K562 (cell line): Measurements from ENCODE around the gene PAFAH2. TPM values are rescaled to one million over a fixed set of nuclear protein-coding genes. Genes with fewer than 3 reads are reported as not detected.

Experiments
- DMBX1 ChIP-seq: fragments of 250-450 bp; sonication (Bioruptor Pico); IDR thresholded peaks from 2 replicates; pipeline ENCODE4 v1.8.0; 2022; ENCODE audit warnings: inconsistent platforms, mild to moderate bottlenecking, moderate library complexity, borderline replicate concordance
- ESRRA ChIP-seq: fragments of 450-650 bp; IDR thresholded peaks from 2 replicates; pipeline ENCODE4 v1.6.1; 2014; ENCODE audit warnings: low read depth, mild to moderate bottlenecking, moderate library complexity, borderline replicate concordance
- MAZ ChIP-seq, 2 experiments: fragments of 450-650 bp in 1 of 2; sonication (generic) in 1 of 2; formaldehyde crosslinking; IDR thresholded peaks in 1 of 2; conservative IDR thresholded peaks in 1 of 2; 2 replicates each; pipeline versions ENCODE4 v1.4.0 to v1.5.0; 2020; ENCODE audit warnings: mild to moderate bottlenecking in 1 of 2, missing genetic modification reagents in 1 of 2
- MYBL2 ChIP-seq, 2 experiments: fragments of 450-650 bp in 1 of 2; sonication (generic) in 1 of 2; formaldehyde crosslinking in 1 of 2; IDR thresholded peaks; 2 replicates each; pipeline versions ENCODE4 v1.6.1 to v1.8.1; 2017 to 2022; ENCODE audit warnings: borderline replicate concordance in 1 of 2, inconsistent platforms in 1 of 2, low read depth in 1 of 2, mild to moderate bottlenecking in 1 of 2, missing genetic modification reagents in 1 of 2, moderate library complexity in 1 of 2
- NCOA6 ChIP-seq: fragments of 450-650 bp; IDR thresholded peaks from 2 replicates; pipeline ENCODE4 v1.6.1; 2017; ENCODE audit warnings: mild to moderate bottlenecking
- NONO ChIP-seq, 2 experiments: fragments of 200-400 bp in 1 of 2; fragments of 450-650 bp in 1 of 2; formaldehyde crosslinking in 1 of 2; IDR thresholded peaks; 2 replicates each; pipeline ENCODE4 v1.6.1; 2017; ENCODE audit warnings: low read depth in 2 of 2, mild to moderate bottlenecking in 2 of 2, moderate library complexity in 2 of 2, low read length in 1 of 2
- POLR3A ChIP-seq: IDR thresholded peaks from 2 replicates; pipeline ENCODE4 v1.6.1; 2011; ENCODE audit warnings: borderline replicate concordance, mild to moderate bottlenecking, moderate library complexity; ENCODE audit not compliant: insufficient read length, insufficient read depth; ENCODE audit errors: extremely low read depth
- PTBP1 ChIP-seq: fragments of 200-400 bp; formaldehyde crosslinking; IDR thresholded peaks from 2 replicates; pipeline ENCODE4 v1.6.1; 2017; ENCODE audit warnings: low read depth, low read length
- SAFB2 ChIP-seq: fragments of 200-400 bp; formaldehyde crosslinking; IDR thresholded peaks from 2 replicates; pipeline ENCODE4 v1.6.1; 2018; ENCODE audit warnings: borderline replicate concordance, low read length, low read depth, moderate library complexity; ENCODE audit not compliant: severe bottlenecking
- ZC3H11A ChIP-seq: IDR thresholded peaks from 2 replicates; pipeline ENCODE4 v1.6.1; 2012; ENCODE audit warnings: low read depth, low read length, improper control_type of control experiment
- ZNF384 ChIP-seq: IDR thresholded peaks from 2 replicates; pipeline ENCODE4 v1.6.1; 2012; ENCODE audit warnings: low read depth, low read length, improper control_type of control experiment
- ZNF778 ChIP-seq: fragments of 450-650 bp; formaldehyde crosslinking; IDR thresholded peaks from 2 replicates; pipeline ENCODE4 v1.4.0; 2020; ENCODE audit warnings: mild to moderate bottlenecking, moderate library complexity
- polyA plus RNA-seq, 8 experiments: library from polyadenylated mRNA; depleted of rRNA in 4 of 8; stranded (reverse) in 5 of 8; unstranded in 3 of 8; fragments of >200 nt; fragmentation: Nextera tagmentation in 2 of 8; fragmentation: Illumina TruSeq in 1 of 8; extraction: Ambion mirVana in 2 of 8; extraction: Trizol in 1 of 8; gene quantifications; 2 replicates each; pipeline versions ENCODE4 v1.2.1 to v1.2.3, GENCODE V29; 2011 to 2014; ENCODE audit warnings: inconsistent platforms in 1 of 8, missing spikeins in 1 of 8
- total RNA-seq, 7 experiments: library from RNA; depleted of rRNA in 6 of 7; stranded (reverse); fragments of >200 nt in 6 of 7; fragmentation: Illumina TruSeq in 2 of 7; extraction: Trizol in 2 of 7; gene quantifications; 2 replicates each; pipeline versions ENCODE4 v1.2.1 to v1.2.3, GENCODE V29; 2011 to 2021; ENCODE audit warnings: low replicate concordance in 1 of 7
- TF ChIP-seq, protein P1 (sequence below): sonication (generic); formaldehyde crosslinking; IDR thresholded peaks from 2 replicates; pipeline ENCODE4 v1.8.0; 2022; ENCODE audit warnings: missing genetic modification reagents, mild to moderate bottlenecking, moderate library complexity, borderline replicate concordance
- TF ChIP-seq, protein P2 (sequence below): fragments of 450-650 bp; formaldehyde crosslinking; IDR thresholded peaks from 2 replicates; pipeline ENCODE4 v1.4.0; 2020; ENCODE audit warnings: mild to moderate bottlenecking
- TF ChIP-seq, protein P3 (sequence below), 2 experiments: fragments of 450-650 bp in 1 of 2; IDR thresholded peaks; 2 replicates each; pipeline ENCODE4 v1.6.1; 2011 to 2017; ENCODE audit warnings: low read depth in 2 of 2, antibody characterized with exemption in 1 of 2, borderline replicate concordance in 1 of 2, low read length in 1 of 2, mild to moderate bottlenecking in 1 of 2, mixed read lengths in 1 of 2; ENCODE audit not compliant: control insufficient read depth in 1 of 2
- TF ChIP-seq, protein P4 (sequence below): IDR thresholded peaks from 3 replicates; pipeline ENCODE4 v1.6.1; 2011; ENCODE audit warnings: borderline replicate concordance, mild to moderate bottlenecking, moderate library complexity; ENCODE audit not compliant: insufficient read length; ENCODE audit errors: extremely low read depth

PAFAH2 gene
- total and polyA plus RNA-seq, 9 of the 15 experiments (the other 6 are each of a cell fraction or from before 2014, with no cell fraction given): 4.2 to 10.9 (median 6.8) TPM

DNA sequence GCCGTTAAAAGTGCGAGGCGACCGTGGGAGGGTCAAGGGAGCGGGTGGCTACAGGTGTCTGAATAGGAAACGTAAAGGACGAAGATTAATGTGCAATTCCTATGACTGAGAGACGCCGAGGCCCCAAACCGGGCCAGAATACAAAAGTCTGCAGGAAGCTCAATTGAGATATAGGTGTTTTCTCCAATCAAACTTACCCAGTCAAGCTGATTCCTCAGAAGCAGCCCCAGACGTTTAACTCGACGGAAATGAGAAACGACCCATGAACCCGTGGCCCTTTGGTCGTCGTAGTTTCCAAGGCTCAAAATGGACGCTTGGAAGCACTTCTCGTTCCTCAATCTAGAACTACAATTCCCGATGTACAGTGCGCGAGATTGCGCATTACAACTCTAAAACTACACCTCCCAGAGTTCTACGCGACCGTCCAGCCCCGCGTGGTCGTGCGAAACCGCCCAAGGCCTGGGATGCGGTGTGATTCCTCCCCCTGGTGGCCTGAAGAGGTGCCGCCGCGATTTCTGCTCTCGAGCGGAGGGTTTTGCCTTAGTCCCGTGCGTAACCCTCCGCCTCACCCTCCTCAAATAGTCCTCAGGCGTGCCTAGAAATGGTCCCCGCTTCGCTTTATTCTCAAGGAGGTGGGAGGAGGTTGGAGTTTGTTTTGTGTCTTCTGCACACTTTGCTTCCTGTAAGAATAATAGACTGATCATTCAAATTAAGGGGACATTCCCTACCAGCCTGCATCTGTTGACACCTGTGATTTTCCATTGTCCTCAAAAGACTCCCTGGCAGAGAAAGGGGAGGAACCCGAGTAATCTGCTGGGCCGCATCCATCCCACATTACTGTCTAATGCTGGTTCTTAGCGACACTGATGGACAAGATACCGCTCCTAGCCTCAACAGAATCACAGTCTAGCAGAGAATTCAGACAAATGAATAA, at the start of gene PAFAH2 (continued):
- TF ChIP-seq, protein P1, sequence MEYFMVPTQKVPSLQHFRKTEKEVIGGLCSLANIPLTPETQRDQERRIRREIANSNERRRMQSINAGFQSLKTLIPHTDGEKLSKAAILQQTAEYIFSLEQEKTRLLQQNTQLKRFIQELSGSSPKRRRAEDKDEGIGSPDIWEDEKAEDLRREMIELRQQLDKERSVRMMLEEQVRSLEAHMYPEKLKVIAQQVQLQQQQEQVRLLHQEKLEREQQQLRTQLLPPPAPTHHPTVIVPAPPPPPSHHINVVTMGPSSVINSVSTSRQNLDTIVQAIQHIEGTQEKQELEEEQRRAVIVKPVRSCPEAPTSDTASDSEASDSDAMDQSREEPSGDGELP (CRISPR knock-in tag): peak; percentile 96
- TF ChIP-seq ZC3H11A (peak; percentile 96), ZNF384 (peak; percentile 79), MYBL2 (IDR thresholded peaks at IDR 0.05; ENCODE audit: low read depth) (0 out of 2 replicates have a peak, but pooled peaks have one; percentile 34), MYBL2 (CRISPR knock-in tag; IDR thresholded peaks at IDR 0.05; ENCODE audit: borderline replicate concordance) (no peak), ESRRA (peak; percentile 89), NONO (IDR thresholded peaks at IDR 0.05; ENCODE audit: low read depth in 2 of 2, low read length in 1 of 2) (peak in 1 of 2 experiments; percentile 76; a peak in 1 of 4 replicates), POLR3A (no peak), NCOA6 (no peak), ZNF778 (CRISPR knock-in tag) (no peak), PTBP1 (peak; percentile 60; the same call in 1 of the 2 replicates), MAZ (CRISPR knock-in tag; conservative IDR thresholded peaks at IDR 0.05 in 1 of 2, IDR thresholded peaks at IDR 0.05 in 1 of 2) (peak; percentile 85 to 98), DMBX1 (CRISPR knock-in tag) (peak; percentile 94), SAFB2 (no peak)
- TF ChIP-seq, protein P2, sequence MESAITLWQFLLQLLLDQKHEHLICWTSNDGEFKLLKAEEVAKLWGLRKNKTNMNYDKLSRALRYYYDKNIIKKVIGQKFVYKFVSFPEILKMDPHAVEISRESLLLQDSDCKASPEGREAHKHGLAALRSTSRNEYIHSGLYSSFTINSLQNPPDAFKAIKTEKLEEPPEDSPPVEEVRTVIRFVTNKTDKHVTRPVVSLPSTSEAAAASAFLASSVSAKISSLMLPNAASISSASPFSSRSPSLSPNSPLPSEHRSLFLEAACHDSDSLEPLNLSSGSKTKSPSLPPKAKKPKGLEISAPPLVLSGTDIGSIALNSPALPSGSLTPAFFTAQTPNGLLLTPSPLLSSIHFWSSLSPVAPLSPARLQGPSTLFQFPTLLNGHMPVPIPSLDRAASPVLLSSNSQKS (CRISPR knock-in tag): no peak
- TF ChIP-seq, protein P3, sequence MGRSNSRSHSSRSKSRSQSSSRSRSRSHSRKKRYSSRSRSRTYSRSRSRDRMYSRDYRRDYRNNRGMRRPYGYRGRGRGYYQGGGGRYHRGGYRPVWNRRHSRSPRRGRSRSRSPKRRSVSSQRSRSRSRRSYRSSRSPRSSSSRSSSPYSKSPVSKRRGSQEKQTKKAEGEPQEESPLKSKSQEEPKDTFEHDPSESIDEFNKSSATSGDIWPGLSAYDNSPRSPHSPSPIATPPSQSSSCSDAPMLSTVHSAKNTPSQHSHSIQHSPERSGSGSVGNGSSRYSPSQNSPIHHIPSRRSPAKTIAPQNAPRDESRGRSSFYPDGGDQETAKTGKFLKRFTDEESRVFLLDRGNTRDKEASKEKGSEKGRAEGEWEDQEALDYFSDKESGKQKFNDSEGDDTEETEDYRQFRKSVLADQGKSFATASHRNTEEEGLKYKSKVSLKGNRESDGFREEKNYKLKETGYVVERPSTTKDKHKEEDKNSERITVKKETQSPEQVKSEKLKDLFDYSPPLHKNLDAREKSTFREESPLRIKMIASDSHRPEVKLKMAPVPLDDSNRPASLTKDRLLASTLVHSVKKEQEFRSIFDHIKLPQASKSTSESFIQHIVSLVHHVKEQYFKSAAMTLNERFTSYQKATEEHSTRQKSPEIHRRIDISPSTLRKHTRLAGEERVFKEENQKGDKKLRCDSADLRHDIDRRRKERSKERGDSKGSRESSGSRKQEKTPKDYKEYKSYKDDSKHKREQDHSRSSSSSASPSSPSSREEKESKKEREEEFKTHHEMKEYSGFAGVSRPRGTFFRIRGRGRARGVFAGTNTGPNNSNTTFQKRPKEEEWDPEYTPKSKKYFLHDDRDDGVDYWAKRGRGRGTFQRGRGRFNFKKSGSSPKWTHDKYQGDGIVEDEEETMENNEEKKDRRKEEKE (IDR thresholded peaks at IDR 0.05; ENCODE audit: borderline replicate concordance in 1 of 2, control insufficient read depth in 1 of 2, low read depth in 2 of 2, low read length in 1 of 2): peak in 1 of 2 experiments; percentile 89; a peak in 2 of 4 replicates
- TF ChIP-seq, protein P4, sequence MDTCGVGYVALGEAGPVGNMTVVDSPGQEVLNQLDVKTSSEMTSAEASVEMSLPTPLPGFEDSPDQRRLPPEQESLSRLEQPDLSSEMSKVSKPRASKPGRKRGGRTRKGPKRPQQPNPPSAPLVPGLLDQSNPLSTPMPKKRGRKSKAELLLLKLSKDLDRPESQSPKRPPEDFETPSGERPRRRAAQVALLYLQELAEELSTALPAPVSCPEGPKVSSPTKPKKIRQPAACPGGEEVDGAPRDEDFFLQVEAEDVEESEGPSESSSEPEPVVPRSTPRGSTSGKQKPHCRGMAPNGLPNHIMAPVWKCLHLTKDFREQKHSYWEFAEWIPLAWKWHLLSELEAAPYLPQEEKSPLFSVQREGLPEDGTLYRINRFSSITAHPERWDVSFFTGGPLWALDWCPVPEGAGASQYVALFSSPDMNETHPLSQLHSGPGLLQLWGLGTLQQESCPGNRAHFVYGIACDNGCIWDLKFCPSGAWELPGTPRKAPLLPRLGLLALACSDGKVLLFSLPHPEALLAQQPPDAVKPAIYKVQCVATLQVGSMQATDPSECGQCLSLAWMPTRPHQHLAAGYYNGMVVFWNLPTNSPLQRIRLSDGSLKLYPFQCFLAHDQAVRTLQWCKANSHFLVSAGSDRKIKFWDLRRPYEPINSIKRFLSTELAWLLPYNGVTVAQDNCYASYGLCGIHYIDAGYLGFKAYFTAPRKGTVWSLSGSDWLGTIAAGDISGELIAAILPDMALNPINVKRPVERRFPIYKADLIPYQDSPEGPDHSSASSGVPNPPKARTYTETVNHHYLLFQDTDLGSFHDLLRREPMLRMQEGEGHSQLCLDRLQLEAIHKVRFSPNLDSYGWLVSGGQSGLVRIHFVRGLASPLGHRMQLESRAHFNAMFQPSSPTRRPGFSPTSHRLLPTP: no peak
